Spinal cord (tissue), 10 donors: ENCODE data around the gene GAL3ST1. TPM values are rescaled to one million over a fixed set of nuclear protein-coding genes. Genes with fewer than 3 reads are reported as not detected.
"Not testable (repeated sequence)": the region's sequence is repeated elsewhere in the genome, so short reads cannot be mapped to it uniquely, and the experiment has no call there.

ENCODE experiments used
- DNase-seq, 6 donors: peaks; one replicate each; pipeline versions ENCODE4 v3.0.0 to v3.0.0-alpha.2; 2013 to 2015; ENCODE audit warnings: low spot score in 6 of 6, low read depth in 4 of 6
- H3K27ac ChIP-seq: one replicate; pipeline ENCODE4 v1.5.1; 2013; ENCODE audit warnings: low read depth, low read length, control low read depth
- H3K27me3 ChIP-seq: one replicate; pipeline ENCODE4 v1.6.1; 2013; ENCODE audit warnings: low read length; ENCODE audit not compliant: control insufficient read depth, insufficient read depth
- H3K36me3 ChIP-seq: one replicate; pipeline ENCODE4 v1.6.1; 2013; ENCODE audit warnings: low read length; ENCODE audit not compliant: control insufficient read depth, insufficient read depth
- H3K4me1 ChIP-seq: one replicate; pipeline ENCODE4 v1.6.1; 2013; ENCODE audit warnings: low read length; ENCODE audit not compliant: control insufficient read depth, insufficient read depth
- H3K4me3 ChIP-seq: one replicate; pipeline ENCODE4 v1.5.1; 2013; ENCODE audit warnings: low read depth, low read length, control low read depth
- H3K9me3 ChIP-seq: one replicate; pipeline ENCODE4 v1.6.1; 2013; ENCODE audit warnings: low read length; ENCODE audit not compliant: control insufficient read depth, insufficient read depth
- WGBS: methylation state at CpG from one replicate; pipeline ENCODE4 v1.1.5; 2013; ENCODE audit warnings: missing lambda C conversion rate; ENCODE audit not compliant: insufficient coverage; 5-methylcytosine and 5-hydroxymethylcytosine counted together
- polyA plus RNA-seq, 2 donors: library from polyadenylated mRNA; unstranded; fragments of 120-200 nt; gene quantifications; one replicate each; pipeline ENCODE4 v1.2.1, GENCODE V29; 2013; ENCODE audit not compliant: insufficient read length in 2 of 2
- total RNA-seq, 2 donors: library from RNA; depleted of rRNA in 1 of 2; stranded (reverse); fragments of 120-200 nt in 1 of 2; fragments of >200 nt in 1 of 2; gene quantifications; one replicate each; pipeline versions ENCODE4 v1.2.3 to v1.2.4, GENCODE V29; 2013 to 2014
- donor health status: healthy.

GAL3ST1 gene
- total and polyA plus RNA-seq, 4 donors: 10.3 to 52.7 (median 29.4) TPM

DNA sequence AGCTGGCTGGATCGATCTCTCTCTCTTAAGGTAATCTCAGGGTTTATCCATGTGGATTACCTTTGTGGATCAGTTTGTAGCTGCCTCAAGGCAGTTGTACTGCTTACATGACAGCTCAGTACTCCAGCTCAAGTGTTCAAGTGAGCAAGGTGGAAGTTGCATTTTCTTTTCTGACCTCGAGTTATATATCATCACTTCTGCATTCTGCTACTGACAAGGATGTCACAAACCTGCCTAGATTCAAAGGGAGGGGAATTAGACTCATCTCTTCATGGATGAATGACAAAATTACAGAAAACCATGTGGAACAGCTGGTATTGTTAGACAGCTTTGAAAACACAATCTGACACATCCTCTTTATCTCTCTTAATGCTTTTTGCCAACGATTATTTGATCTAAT, 26.5 kb upstream of the GAL3ST1 start:
- Histone ChIP-seq H3K36me3 (no peaks in the 10 kb centered on the region), H3K27ac (no peak overlapping the region), H3K27me3 (no peaks in the 10 kb centered on the region), H3K4me3 (no peak overlapping the region), H3K4me1 (peaks cover 4% of the 10 kb centered on the region), H3K9me3 (no peaks in the 10 kb centered on the region)
- 74% methylated on average over 2 of the region's 3 CpGs for WGBS
- DNase-seq: peak in 1 of 6 donors; percentile 11

GRCh38 chr22:30598986-30599385, 24.5 kb upstream of the GAL3ST1 start:
- Histone ChIP-seq H3K4me3 (no peak overlapping the region), H3K9me3 (no peaks in the 10 kb centered on the region), H3K27me3 (no peaks in the 10 kb centered on the region), H3K36me3 (no peaks in the 10 kb centered on the region), H3K27ac (no peak overlapping the region), H3K4me1 (no peaks in the 10 kb centered on the region)
- DNase-seq: no peak
- WGBS: no CpG with 5 or more reads among the region's 3 CpGs

DNA sequence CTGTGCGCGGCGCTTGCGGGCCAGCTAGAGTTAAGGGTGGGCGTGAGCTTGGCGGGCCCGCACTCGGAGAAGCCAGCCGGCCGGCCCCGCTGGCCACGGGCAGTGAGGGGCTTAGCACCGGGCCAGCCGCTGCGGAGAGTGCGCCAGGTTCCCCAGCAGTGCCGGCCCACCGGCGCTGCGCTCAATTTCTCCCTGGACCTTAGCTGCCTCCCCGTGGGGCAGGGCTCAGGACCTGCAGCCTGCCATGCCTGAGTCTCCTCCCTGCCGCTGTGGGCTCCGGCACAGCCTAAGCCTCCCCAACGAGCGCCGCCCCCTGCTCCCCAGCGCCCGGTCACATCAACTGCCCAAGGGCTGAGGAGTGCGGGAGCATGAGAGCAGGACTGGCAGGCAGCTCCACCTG, 22.4 kb upstream of the GAL3ST1 start:
- Histone ChIP-seq H3K4me1 (peaks cover 7% of the 10 kb centered on the region), H3K4me3 (no peak overlapping the region), H3K9me3 (no peaks in the 10 kb centered on the region), H3K36me3 (no peaks in the 10 kb centered on the region), H3K27me3 (no peaks in the 10 kb centered on the region), H3K27ac (no peak overlapping the region)
- WGBS: 94% methylated on average over 22 of the region's 29 CpGs
- DNase-seq: no peak

GRCh38 chr22:30596199-30596598, 21.7 kb upstream of the GAL3ST1 start:
- WGBS: 60% methylated on average over 2 of the region's 2 CpGs
- DNase-seq: no peak
- no peak overlapping the region for H3K4me3 ChIP-seq
- peaks cover 8% of the 10 kb centered on the region for H3K4me1 ChIP-seq
- no peaks in the 10 kb centered on the region for H3K9me3 ChIP-seq
- no peaks in the 10 kb centered on the region for H3K36me3 ChIP-seq
- no peak overlapping the region for H3K27ac ChIP-seq
- H3K27me3 ChIP-seq: no peaks in the 10 kb centered on the region

DNA sequence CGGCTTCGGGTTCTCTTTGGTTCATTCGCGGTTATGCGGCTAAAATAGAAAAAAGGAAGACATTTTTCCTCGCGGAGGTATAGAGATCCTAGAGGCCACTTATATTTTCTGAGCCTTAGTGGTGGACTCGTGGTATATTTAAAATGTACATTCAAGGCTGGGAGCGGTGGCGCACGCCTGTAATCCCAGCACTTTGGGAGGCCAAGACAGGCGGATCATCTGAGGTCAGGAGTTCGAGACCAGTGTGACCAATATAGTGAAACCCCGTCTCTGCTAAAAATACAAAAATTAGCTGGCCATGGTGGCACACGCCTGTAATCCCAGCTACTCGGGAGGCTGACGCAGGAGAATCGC, 17.9 kb upstream of the GAL3ST1 start:
- DNase-seq, H3K27me3 ChIP-seq, H3K4me1 ChIP-seq, H3K9me3 ChIP-seq: not testable (repeated sequence)
- peak overlapping the region; percentile 74 for H3K27ac ChIP-seq
- peaks cover 20% of the 10 kb centered on the region for H3K36me3 ChIP-seq
- 33% methylated on average over 18 of the region's 18 CpGs for WGBS
- H3K4me3 ChIP-seq: peak overlapping the region; percentile 63

DNA sequence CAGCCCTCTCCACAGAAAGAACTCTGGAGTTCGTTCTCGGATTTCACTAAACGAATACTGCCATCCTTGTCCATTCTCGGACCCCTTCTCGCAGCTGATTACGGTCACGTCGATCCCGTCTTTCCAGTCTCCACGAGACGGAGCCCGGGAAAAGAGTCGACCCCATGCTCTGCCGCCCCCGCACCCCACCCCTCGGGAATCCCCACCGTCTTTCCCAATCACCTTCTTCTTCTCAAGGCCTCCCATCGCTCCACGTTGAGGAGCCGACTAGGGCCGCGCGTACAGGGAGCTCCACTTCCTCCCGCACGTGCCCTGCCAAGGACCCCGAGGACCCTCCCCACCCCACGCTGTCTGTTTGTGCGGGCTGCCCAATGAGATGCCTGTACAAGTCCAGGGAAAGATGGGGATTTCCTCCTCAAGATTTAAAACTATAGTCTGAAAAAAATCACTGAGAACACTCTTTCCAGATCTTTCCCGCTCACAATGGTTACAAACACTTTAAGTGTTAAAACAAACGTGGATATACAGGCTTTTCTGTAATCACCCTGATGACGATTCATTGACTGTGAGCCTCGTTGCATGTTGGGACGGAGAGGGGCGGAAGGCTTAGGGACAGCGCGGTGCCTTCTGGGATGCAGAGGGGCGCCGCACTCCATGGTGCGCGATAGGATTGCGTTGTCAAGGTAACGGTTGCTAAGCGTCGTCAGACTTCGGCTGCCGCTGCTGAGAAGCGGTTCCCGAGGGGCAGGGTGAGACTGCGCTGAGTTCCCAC, 17.3 kb upstream of the GAL3ST1 start, which contains the start of gene PES1:
Gene PES1, minus strand, starts transcription at position 323 of the 772 bp plus-strand sequence. Its CDS starts 77 bp downstream, at position 246.
- H3K4me1 ChIP-seq: peaks cover 10% of the 10 kb centered on the region
- under 1% methylated on average over 45 of the region's 49 CpGs for WGBS
- peaks cover 26% of the 10 kb centered on the region for H3K36me3 ChIP-seq
- H3K4me3 ChIP-seq: peak within 1 kb of the TSS; percentile 63
- no peaks in the 10 kb centered on the region for H3K9me3 ChIP-seq
- peak within 1 kb of the TSS; percentile 74 for H3K27ac ChIP-seq
- DNase-seq: peak; percentile 96 to 100 (median 98)
- H3K27me3 ChIP-seq: no peaks in the 10 kb centered on the region

GRCh38 chr22:30591191-30591587, 16.7 kb upstream of the GAL3ST1 start:
- WGBS: 6% methylated on average over 14 of the region's 14 CpGs
- Histone ChIP-seq H3K4me1 (peaks cover 10% of the 10 kb centered on the region), H3K4me3 (peak overlapping the region; percentile 63), H3K9me3 (no peaks in the 10 kb centered on the region), H3K36me3 (peaks cover 32% of the 10 kb centered on the region), H3K27me3 (no peaks in the 10 kb centered on the region), H3K27ac (no peak overlapping the region)
- DNase-seq: peak in 2 of 6 donors; percentile 1 to 18

DNA sequence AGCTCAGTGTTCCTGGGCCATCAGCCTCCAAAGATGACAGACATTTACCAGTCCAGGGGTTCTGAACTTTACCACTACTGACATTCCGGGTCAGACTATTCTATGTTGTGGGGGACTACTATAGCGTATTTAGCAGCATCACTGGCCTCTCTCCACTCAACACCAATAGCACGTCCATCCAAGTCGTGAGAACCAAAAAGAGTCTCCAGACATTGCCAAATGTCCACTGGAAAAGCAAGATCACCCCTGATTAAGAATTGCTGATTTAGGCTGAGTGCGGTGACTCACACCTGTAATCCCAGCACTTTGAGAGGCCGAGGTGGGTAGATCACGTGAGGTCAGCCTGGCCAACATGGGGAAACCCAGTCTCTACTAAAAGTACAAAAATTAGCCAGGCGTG, 11.9 kb upstream of the GAL3ST1 start:
- DNase-seq: no peak
- H3K4me3 ChIP-seq: no peak overlapping the region
- H3K4me1 ChIP-seq: peaks cover 33% of the 10 kb centered on the region
- H3K27me3 ChIP-seq: no peaks in the 10 kb centered on the region
- 100% methylated on average over 5 of the region's 8 CpGs for WGBS
- no peak overlapping the region for H3K27ac ChIP-seq
- H3K9me3 ChIP-seq: no peaks in the 10 kb centered on the region
- H3K36me3 ChIP-seq: peaks cover 78% of the 10 kb centered on the region

DNA sequence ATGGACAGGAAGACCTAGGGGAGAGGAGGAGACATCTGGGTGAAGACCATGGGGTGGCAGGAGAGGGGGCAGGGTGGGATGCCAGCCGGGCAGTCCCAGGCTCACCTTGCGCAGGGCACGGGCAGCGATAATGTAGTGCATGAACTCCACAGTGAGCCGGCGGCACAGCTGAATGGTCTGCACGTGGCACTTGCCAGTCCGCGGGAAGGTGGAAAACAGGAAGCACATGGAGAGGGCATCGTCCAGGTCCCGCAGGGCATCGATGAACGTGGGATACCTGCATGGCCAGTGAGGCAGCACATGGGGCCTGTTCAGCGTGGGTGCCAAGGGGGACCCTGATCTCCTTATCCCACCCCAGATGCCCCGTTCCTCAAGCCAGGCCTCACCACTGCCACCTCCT, 10.0 kb upstream of the GAL3ST1 start:
- H3K9me3 ChIP-seq: no peaks in the 10 kb centered on the region
- no peak overlapping the region for H3K27ac ChIP-seq
- H3K4me3 ChIP-seq: no peak overlapping the region
- peaks cover 96% of the 10 kb centered on the region for H3K36me3 ChIP-seq
- H3K27me3 ChIP-seq: no peaks in the 10 kb centered on the region
- H3K4me1 ChIP-seq: peaks cover 29% of the 10 kb centered on the region
- WGBS: 96% methylated on average over 15 of the region's 15 CpGs
- no peak for DNase-seq
